ENCODE results near the gene SPEG. TPM values are rescaled to one million over a fixed set of nuclear protein-coding genes. Genes with fewer than 3 reads are reported as not detected.

SPEG gene
- total RNA-seq, 1 experiment from 2014 or later: 23.0 TPM

DNA sequence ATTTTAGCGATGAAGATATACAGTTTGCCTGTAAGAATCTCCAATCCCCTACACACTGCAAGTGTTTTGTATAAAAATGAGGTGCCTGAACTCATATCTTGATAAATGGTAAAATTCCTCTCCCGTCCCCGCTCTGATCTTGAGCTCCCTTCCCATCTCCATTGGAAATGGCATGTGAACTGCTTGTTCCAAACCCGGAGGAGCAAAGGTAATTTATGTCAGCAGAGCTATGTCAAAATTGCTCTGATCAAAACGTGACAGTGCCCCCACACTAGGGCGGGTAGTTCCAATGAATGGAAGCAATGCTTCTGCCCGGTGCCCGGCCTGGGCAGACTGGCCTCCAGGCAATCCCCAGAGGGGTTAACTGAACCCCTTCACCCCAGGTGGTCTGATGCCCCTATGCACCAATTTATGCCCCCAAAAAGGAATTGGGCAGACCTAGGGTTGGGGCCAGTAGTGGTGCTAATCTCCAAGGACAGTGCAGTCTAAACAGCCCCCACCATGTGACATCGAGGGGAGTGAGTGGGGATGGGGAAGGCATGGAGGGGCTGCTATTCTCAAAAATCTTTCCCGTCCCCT is 60.4 kb downstream of the SPEG start:
- DNase-seq (ENCODE audit: low read depth): no peak

DNA sequence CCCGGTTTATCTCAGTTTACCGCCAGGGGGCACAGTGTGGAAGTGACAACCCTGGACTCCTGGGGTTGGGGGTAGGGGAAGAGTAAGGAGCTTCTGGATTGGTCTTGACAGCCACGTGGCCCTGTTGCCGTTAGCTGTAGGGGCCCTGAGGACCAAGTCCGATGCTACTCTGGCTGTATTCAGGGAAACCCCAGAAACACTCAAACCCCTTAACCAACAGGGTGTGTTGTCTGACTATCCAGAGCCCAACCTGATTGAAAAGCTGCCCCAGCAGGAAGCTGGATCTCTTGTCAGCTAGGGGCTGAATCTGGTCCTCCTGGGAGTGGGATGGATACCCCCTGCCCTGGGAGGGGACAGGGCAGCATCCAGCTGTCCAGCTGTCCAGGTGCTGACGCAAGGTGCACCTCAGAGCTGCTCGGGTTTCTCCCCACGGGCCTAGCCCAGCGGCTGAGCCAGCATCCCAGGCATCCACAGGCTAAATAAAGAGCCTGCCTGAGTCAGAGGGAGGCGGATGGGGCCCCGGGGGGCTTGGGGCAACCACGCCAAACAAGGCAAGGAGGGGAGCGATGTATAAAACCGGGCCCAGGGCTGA is 61.0 kb downstream of the SPEG start:
- DNase-seq (ENCODE audit: low read depth): peak; percentile 63

DNA sequence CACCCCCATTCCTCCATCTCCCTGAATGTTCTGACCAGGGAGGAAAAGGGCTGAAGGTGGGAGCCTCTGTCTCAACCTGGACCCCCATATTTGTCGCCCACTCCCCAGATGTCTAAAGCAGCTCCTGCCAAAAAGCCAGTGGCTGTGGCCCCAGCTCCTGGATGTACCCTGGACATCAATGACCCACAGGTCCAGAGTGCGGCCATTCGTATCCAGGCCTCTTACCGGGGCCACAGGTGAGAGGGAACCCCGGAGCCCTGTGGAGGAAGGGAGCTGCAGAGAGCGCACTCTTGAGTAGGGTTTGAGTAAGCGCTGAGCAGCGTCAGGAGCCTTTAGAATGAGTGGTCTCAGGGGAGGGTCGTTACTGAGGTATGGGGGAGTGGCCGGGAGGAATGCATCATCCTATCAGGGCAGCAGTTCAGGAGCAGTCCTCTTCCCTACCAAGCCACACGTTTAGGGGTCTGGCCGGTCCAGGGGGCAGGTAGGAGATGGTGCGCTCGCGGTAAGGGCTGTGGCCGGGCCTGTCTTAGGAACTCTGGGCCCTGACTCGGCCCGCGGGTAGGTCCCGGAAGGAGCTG is 61.7 kb downstream of the SPEG start:
- no peak for DNase-seq (ENCODE audit: low read depth)

DNA sequence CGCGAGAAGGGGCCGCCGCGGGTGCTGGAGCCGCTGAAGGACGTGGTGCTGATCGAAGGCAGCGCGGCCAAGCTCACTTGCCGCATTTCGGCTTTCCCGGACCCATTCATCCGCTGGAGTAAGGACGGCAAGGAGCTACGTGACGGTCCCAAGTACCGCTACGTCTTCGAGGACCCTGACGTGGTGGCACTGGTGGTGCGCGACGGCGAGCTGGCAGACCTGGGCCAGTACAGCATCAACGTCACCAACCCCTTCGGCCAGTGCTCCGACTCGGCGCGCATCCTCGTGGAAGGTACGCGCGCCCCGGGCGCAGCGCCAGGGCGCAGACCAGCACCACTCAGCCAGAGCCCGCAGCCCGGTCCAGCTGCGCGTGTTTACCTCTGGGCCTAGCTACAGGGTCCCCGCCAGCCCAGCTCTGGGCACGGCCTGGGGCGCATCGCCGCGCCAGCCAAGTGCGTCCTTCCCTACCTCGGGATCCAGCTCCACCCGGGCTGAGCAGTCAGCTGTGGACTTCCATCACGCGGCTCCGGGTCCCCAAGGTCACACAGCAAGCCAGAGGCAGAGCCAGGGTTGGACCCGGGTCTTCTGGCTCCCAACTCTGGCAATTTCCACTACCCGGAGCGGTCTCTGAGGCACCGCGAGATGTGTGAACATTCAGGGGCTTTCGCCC is 62.3 kb downstream of the SPEG start:
- no peak for DNase-seq (ENCODE audit: low read depth)

DNA sequence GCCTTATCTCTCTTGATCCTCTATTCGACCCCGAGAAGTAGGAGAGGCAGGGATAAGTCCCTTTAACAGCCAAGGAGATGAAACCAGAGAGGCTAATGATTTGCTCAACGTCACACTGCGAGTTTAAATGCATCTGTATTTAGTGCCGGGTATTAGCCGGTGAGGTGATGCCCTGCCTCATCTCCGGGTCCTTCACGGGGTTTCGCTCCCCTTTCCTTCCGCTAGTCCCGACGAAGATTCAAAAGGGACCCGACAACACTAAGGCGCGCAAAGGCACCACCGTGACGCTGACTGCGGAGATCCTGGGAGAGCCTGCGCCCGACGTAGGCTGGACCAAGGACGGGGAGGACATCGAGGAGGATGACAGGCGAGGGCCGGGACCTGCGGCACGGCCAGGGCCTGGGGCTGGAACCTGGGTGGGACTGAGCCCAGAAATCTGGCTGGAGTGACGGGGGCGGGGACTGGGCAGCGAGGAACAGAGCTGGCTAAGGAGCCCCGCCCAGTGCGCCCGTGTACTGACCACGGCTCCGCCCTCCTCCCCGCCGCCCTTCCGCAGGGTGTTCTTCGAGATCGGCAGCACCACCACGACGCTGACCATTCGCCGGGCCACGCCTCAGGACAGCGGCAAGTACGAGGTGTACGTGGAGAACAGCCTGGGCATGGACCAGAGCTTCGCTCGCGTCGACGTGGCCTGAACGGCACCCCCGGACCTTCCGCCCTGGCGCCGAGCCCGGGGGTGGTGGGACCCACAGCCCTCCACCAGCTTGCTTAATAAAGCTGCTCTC is 63.0 kb downstream of the SPEG start:
- peak; percentile 66 for DNase-seq (ENCODE audit: low read depth)

DNA sequence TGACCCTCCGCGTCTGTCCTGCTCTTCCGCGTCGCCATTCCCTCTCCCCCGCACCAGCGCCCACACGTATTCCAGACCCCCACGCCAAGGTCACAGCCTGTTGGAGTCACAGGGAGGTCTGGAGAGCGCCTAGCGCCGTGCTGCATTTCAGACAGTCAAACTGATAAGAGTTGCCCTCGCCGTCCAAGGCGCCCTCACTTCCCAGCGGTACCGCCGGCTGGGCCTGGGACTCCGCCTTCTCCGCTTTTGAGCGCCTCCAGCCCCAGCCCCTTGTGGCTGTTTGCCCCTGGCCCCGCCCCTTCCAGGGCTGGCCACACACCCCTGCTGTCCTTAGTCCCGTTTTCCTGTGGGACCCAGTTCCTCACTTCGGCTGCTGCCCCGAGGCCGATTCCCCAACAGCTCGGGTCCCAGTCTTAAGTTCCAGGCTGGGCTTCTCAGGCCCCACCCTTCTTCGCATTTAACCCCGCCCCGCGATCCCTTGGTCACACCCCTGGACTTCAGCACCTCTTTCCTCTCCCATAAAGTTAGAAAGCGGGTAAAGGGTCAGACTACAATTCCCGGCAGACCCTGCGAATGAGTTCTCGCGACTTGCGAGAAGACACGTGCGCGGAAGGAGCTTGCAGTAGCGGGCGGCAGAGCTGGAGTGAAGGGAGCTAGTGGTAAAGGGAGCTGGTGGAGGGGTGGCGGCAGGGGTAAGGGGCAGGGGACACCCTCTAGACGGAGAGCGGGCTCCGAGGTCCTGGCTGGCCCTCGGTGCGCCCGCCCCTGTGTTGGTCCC is 63.8 kb downstream of the SPEG start, which contains the start of gene GMPPA:
Gene GMPPA (plus strand): TSS at position 612 of the 778 bp plus-strand sequence. CDS start 1,085 bp downstream, outside the sequence.
- peak; percentile 99 for DNase-seq (ENCODE audit: low read depth)

DNA sequence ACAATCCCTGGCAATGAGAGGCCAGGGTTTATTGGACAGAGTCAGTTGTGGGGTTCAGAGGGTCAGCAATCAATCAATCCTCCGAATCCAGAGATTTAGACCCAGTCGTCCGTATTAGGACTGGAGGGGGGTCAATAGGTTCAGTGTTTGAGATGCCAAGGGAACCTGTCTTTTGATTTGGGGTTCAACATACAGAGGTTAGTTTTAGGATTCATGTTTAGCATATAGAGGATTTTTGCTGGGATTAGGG is 64.3 kb downstream of the SPEG start:
- DNase-seq (ENCODE audit: low read depth): no peak

DNA sequence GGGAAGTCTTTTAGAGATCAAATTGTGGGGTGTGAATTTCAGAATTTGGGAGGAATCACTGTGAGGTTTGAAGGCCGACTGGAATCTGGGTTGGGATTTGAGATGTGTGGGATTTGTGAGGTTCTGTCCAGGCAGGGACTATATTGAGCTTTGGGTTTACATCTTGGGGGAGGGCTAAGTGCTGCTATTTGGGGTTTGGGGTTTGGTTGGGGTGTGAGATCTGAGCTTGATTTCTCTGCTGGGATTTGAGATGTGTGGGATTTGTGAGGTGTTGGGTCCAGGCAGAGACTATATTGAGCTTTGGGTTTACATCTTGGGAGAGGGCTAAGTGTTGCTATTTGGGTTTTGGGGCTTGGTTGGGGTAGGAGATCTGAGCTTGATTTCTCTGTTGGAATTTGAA is 64.9 kb downstream of the SPEG start:
- DNase-seq (ENCODE audit: low read depth): no peak

DNA sequence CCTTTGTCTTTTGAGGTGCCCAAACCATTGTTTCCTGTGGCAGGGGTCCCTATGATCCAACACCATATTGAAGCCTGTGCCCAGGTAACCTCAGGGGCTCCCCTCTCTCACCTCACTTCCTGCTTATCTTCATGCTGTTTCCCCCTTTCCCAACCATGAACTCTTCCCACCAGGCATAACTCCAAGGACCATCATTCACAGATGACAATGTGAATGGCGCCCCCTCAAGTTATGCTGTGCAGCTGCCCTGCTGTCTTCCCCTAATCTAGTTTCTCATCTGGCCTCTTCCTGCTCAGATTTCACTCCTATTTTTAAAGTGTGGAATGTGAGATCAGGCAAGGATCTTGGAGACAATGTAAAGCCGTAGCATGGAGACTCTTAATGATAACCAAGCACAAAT is 65.5 kb downstream of the SPEG start:
- peak; percentile 15 for DNase-seq (ENCODE audit: low read depth)

DNA sequence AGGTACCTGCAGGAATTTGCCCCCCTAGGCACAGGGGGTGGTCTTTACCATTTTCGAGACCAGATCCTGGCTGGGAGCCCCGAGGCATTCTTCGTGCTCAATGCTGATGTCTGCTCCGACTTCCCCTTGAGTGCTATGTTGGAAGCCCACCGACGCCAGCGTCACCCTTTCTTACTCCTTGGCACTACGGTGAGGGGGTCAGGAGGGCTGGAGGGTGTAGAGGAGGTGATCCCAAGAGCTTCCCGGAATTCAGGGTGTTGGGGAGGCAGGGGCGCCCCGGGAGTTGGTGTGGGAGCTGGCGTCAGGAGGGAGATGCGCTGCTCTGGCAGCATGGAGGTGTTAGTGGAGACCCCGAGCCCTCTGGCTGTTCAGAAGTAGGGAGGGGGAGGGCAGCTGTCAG is 67.2 kb downstream of the SPEG start:
- no peak for DNase-seq (ENCODE audit: low read depth)

DNA sequence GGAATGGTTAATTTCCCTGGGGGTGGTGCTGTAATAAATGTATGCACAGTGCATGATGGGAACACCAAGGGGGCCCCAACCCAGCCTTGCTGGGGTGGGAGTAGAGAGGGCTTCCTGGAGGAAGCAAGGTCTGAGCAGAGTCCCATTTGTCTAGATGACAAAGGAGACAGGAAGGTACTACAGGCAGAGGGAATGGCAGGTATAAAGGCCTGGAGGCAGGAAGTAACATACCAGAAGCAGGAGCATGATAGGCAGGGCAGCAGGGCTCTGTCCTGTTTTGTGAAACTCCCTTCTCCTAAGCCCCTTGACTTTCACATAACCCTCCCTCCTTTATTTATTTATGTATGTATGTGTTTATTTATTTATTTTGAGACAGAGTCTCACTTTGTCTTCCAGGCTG is 68.0 kb downstream of the SPEG start:
- DNase-seq (ENCODE audit: low read depth): no peak

DNA sequence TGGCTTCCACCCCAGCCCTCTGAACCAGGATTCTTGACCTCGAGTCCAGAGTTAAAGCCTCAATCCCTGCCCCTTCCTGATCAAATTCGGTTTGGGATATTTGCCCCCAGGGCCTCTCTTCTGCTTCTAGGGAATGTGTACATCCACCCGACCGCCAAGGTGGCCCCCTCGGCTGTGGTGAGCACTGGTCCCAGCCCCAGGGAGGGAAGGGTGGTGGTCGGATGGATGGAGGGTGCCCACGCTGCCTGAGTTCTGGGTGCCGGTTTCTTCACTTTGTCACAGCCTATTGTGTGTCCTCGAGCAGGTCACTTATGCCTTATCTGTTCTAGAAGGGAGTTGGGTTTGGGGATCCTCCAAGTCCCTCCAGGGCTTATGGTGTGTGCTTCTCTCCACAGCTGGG is 70.9 kb downstream of the SPEG start:
- no peak for DNase-seq (ENCODE audit: low read depth)

DNA sequence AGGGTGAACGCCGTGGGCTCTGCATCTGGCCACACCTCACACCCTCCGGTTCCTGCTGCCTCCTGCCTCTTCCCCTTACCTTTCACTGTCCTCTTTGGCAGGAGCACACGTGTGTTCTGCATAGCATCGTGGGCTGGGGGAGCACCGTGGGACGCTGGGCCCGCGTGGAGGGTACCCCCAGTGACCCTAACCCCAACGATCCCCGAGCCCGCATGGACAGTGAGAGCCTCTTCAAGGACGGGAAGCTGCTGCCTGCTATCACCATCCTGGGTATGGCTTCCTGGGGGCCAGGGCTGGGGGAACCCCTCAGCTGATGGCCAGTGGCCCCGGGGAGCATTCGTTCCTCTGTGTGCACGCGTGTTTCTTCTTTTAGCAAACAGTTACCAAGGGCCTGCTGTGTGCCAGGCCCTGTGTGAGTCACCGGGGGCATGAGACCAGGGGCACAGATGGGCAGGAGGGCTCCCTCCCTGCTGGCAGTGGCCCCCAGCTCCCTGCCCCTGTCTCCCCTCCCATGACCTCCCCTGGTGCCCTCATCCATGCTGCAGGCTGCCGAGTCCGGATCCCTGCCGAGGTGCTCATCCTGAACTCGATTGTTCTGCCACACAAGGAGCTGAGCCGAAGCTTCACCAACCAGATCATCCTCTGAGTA is 71.6 kb downstream of the SPEG start:
- no peak for DNase-seq (ENCODE audit: low read depth)

DNA sequence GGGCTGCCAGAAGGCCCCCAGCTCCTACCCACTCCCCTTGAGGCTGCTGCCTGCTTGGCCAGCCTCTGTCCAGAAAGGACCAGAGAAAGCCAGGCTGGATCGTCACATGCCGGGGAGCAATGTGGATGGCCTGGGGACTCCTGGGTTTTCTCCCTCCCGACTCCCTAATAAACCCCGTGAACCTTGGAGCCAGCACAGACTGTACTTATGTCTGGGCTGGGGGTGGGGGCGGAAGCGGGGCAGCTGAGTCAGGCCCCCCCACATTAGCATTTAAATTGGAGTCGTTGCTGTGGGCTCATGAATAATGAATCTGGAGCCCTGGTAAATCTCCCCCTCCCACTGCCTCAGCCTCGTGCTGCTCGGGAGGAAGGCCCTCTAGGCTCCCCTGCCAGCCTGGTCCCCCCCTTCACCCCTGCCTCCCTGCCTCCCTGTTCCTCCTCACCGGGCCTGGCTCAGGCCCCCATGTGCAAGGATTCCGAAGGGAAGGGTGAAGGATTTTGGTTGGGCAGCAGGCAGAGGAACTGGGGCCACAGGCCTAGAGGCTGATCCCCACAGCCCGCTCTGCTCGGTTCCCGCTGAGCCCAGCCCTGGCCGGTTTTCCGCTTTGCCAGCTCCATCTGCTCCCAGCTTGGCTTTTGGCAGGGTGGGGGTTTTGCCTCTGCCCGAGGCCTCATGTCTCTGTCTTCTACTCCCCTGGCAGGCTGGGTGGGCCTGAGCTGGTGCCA is 72.3 kb downstream of the SPEG start:
- DNase-seq (ENCODE audit: low read depth): no peak

DNA sequence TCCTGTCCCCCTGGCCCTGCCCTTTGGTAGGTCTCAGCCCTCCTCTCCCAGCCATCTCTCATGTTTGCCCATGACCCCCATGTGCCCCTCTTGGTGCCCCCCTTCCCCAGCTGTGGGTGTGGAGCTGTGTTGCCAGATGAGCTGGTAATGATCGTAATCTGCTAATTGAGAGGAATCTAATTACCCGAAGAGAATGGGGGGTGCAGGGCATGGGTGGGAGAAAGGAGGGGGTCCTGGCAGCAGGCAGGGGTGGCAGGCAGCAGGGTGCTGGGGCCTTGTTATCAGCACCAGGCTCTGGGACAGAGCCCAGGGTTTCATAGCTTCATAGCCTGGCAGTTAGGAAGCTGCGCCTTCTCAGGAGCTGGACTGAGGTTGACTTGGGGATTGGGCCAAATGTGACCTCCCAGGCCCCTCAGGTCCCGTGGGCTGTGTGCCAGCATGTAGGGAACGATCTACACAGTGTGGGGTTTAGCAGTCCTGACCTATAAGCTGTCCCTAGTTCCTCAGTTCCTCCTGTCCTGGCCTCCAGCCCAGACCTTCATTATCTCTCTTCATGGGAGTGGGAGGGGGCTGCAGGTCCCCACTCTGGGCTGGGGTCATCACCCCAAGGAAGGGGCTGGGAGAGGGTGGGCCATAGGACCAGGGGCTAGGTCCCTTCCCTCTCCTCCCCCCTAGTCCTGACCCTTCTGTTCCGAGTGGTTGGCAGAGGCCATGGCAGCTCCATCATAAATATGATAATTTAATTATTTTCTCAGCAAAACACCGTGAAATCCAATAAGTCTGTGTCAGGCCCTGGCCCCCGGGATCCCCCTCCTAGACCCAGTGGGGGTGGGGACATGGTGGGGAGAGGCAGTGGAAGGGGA is 73.2 kb downstream of the SPEG start:
- no peak for DNase-seq (ENCODE audit: low read depth)

DNA sequence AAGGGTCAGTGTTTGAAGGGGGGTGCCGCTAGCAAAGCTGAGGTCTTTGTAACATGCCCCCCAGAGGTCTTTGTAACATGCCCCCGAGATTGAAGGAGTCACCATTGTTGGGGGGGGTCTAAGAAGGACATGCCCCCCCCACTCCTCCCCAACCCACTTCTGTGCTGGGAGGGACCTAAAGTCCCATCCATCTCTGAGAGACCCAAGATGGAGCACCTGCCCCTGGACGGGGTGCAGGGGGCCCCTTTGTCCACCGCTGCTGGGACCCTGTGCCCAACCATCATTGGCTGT is 73.7 kb downstream of the SPEG start:
- no peak for DNase-seq (ENCODE audit: low read depth)

DNA sequence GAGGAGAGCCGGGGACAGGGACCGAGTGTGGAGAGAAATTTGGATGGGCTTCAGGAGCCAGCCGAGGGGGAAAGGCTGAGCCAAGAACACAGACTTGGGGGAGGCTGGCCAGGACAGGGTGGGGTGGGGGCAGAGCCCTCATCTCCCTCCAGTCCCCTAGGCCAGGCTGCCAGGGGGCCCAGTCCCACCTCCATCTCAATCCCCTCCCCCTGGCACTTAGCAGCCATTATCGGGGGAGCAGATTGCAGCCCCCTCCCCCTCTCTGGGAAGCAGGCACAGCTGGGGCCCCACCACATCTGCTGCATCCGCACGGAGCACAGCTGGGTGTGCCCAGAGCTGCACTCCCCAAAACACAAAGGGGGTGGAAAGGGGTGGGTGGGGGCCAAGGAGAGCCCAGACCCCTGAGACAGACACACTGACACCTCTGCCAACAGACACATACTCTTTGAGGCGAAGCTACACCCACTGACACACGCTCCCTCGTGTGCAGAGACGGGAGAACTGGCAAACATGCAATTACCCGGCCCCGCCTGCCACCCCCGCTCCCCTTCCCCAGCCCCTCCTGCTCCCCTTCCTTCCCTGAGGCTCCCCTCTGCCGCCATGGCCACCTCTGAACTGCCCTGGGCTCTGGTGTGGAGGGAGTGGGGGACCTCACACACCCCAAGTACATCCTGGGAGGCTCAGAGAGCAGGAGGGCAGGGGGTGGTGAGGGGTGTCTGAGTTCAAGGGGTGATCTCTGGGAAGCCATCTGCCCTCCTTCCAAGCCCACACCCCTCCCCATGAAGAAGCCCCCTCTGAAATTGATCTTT is 74.5 kb downstream of the SPEG start:
- no peak for DNase-seq (ENCODE audit: low read depth)

DNA sequence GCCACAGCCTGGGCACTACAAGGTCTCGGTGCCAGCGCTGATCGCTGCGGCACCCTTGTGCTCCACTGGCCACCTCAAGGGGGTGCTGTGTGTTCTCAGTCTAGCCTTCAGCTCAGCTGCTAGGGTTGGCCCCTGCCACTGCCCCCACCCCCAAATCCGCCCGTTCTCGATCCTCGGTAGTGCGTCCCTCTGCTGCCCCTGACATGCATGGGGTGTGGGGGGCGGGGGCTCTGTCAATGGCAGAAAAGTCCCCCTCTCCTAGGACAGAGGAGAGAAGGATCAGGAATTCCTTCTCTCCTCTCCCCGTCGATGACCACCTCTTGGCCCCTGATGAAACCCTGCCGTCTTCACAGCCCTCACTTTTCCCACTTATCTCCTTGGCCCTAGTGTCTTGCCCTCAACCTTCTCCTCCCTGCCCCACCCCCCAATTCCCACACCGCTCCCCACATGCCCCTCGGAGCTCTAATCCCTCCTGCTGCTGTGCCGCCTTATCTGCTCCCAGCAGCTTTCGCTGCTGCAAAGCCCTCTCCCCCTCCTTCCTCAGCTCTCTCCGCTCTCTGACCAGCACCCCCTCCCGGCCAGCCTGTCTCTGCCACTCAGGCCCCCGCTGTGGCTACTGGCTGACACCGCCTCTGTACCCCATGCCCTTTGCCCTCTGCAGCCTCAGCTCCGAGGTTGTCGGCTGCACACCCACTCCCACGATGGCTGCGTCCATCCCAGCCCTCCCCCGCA is 75.3 kb downstream of the SPEG start:
- DNase-seq (ENCODE audit: low read depth): peak; percentile 39
